ENCODE data around the gene ABAT. TPM values are rescaled to one million over a fixed set of nuclear protein-coding genes. Genes with fewer than 3 reads are reported as not detected.

ABAT gene
- total RNA-seq, 5 donors from 2014 or later (not counting 1 experiment from before 2014, with no cell fraction given) = 8.3 to 16.1 (median 11.7) TPM

DNA sequence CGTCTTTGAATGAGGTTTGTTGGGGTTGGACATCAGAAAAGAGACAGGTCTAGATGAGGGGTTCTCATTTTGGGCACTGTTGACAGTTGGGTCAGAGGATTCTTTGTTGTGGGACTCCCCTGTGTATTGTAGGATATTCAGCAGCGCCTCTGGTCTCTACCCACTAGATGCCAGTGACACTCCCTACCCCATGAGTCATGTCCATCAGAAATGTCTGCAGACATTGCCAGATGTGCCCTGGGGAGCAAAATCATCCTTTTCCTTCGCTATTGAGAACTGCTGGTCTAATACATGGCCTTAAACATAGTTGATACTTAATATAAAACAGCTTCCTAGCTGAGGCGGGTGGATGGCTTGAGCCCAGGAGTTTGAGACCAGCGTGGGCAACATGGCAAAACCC lies 3.1 kb downstream of the ABAT start:
- POLR2A ChIA-PET = no interaction called here
- ATAC-seq (replicated peaks in 1 of 4) = no peak
- no peak for DNase-seq
- peaks cover 19 to 26% (median 20%) of the 10 kb centered on the region in 3 donors for H3K4me1 Mint-ChIP-seq
- Histone ChIP-seq H3K9me3 (no peaks in the 10 kb centered on the region), H3K36me3 (ENCODE audit: control insufficient read depth in 2 of 2, extremely low read depth in 1 of 2, insufficient read depth in 1 of 2, low read length in 1 of 2) (no peaks in the 10 kb centered on the region), H3K4me1 (ENCODE audit: control insufficient read depth in 1 of 2, extremely low read depth in 1 of 2, insufficient read depth in 2 of 2, low read length in 2 of 2) (peaks cover 12 to 24% of the 10 kb centered on the region in 2 experiments), H3K4me3 (ENCODE audit: control insufficient read depth in 1 of 2, extremely low read depth in 1 of 2, low read length in 1 of 2) (no peak overlapping the region), H3K27me3 (replicated peaks in 1 of 2; ENCODE audit: control insufficient read depth in 2 of 2, extremely low read depth in 1 of 2, insufficient read depth in 2 of 2, low read length in 1 of 2) (peaks cover 0 to 3% of the 10 kb centered on the region in 2 experiments), H3K27ac (ENCODE audit: low read length) (no peak overlapping the region)
- H3K36me3 Mint-ChIP-seq = peaks cover 18% of the 10 kb centered on the region
- no peak overlapping the region for H3K27ac Mint-ChIP-seq
- 100% methylated on average over 1 of the region's 5 CpGs for WGBS (ENCODE audit: insufficient coverage)
- no peaks in the 10 kb centered on the region for H3K27me3 Mint-ChIP-seq
- CTCF ChIA-PET = interaction anchor here in 1 of 2 donors (0.7 kb wide), 1 partner anchor 8 kb away, joined by 5 read pairs; no protein-coding TSS in a partner anchor
- H3K9me3 Mint-ChIP-seq = peaks cover 6 to 8% (median 7%) of the 10 kb centered on the region in 3 donors
- H3K4me3 Mint-ChIP-seq = no peak overlapping the region

DNA sequence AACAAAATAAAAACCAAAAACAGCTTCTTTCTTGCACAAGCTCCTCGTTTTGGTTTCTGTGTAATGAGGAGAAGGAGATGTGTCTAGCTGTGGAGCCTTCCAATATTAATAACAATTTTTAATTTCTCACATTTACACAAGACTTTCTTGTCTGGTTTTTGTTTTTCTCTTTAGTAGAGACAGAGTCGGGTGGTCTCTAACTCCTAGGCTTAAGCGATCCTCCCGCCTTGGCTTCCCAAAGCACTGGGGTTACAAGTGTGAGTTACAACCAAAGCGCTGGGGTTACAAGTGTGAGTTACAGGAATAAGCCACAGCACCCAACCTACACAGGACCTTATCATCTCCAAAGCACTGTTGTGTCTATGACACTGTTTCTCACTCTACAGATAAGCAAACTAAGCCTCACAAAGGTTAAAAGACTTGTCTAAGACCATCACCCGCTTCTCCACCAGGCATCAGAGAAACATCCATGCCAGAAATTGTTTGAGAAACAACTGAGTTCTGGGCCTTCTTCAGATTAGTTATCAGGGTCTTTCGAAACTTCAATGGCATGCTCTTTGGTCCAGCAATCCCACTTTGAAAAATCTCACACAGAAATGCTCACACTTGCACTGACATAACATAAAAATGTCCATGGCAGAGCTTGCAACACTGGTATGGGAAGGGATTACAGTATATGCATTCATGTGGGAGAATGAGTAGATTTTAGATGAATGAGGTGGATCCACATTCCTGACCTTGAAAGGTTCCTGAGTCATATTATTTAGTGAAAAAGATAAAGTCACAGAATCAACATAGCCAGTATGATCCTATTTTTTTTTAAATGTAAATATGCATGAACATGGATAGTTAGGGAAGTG lies 3.9 kb downstream of the ABAT start:
- peaks cover 19 to 26% (median 20%) of the 10 kb centered on the region in 3 donors for H3K4me1 Mint-ChIP-seq
- ATAC-seq (replicated peaks in 1 of 4) (no peak), DNase-seq (no peak)
- Histone ChIP-seq H3K27ac (ENCODE audit: low read length) (no peak overlapping the region), H3K9me3 (no peaks in the 10 kb centered on the region), H3K4me1 (ENCODE audit: control insufficient read depth in 1 of 2, extremely low read depth in 1 of 2, insufficient read depth in 2 of 2, low read length in 2 of 2) (peaks cover 12 to 24% of the 10 kb centered on the region in 2 experiments), H3K27me3 (replicated peaks in 1 of 2; ENCODE audit: control insufficient read depth in 2 of 2, extremely low read depth in 1 of 2, insufficient read depth in 2 of 2, low read length in 1 of 2) (peaks cover 0 to 3% of the 10 kb centered on the region in 2 experiments), H3K36me3 (ENCODE audit: control insufficient read depth in 2 of 2, extremely low read depth in 1 of 2, insufficient read depth in 1 of 2, low read length in 1 of 2) (peaks cover 0 to 4% of the 10 kb centered on the region in 2 donors), H3K4me3 (ENCODE audit: control insufficient read depth in 1 of 2, extremely low read depth in 1 of 2, low read length in 1 of 2) (no peak overlapping the region)
- WGBS (ENCODE audit: insufficient coverage) = no CpG with 5 or more reads among the region's 7 CpGs
- ChIA-PET CTCF (interaction anchor here in 1 of 2 donors (0.7 kb wide), 1 partner anchor 9 kb away, joined by 5 read pairs; no protein-coding TSS in a partner anchor), POLR2A (interaction anchor here in 1 of 2 donors (1.0 kb wide), 1 partner anchor 190 kb away, joined by 3 read pairs; the partner anchor contains the start of gene CARHSP1)
- no peak overlapping the region for H3K27ac Mint-ChIP-seq
- peaks cover 18% of the 10 kb centered on the region for H3K36me3 Mint-ChIP-seq
- H3K27me3 Mint-ChIP-seq = no peaks in the 10 kb centered on the region
- H3K9me3 Mint-ChIP-seq = peaks cover 6 to 8% (median 7%) of the 10 kb centered on the region in 3 donors
- no peak overlapping the region for H3K4me3 Mint-ChIP-seq

DNA sequence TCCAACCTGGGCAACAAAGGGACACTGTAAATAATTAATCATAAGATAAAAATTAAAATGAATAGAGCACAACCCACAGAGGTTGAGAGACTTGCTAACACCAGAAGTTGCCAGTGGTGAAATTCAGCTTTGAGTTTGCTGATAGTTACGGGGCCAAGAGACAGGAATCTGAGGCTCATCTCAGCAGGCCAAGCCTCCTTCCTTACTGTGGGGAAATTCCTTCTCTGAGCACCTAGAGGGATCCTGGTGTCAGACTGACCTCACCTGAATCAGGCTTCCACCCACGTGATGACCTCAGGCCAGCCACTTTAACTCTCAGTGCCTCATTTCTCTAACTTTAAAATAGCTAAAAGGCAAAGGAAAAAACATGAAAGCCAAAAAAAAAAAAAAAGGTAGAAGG lies 4.7 kb downstream of the ABAT start:
- Mint-ChIP-seq H3K27ac (no peak overlapping the region), H3K36me3 (peaks cover 23% of the 10 kb centered on the region), H3K9me3 (peaks cover 6 to 8% (median 7%) of the 10 kb centered on the region in 3 donors), H3K4me3 (no peak overlapping the region), H3K27me3 (no peaks in the 10 kb centered on the region), H3K4me1 (peaks cover 13 to 22% (median 14%) of the 10 kb centered on the region in 3 donors)
- Histone ChIP-seq H3K27ac (ENCODE audit: low read length) (no peak overlapping the region), H3K9me3 (no peaks in the 10 kb centered on the region), H3K36me3 (ENCODE audit: control insufficient read depth in 2 of 2, extremely low read depth in 1 of 2, insufficient read depth in 1 of 2, low read length in 1 of 2) (peaks cover 0 to 4% of the 10 kb centered on the region in 2 donors), H3K4me1 (ENCODE audit: control insufficient read depth in 1 of 2, extremely low read depth in 1 of 2, insufficient read depth in 2 of 2, low read length in 2 of 2) (peaks cover 12 to 19% of the 10 kb centered on the region in 2 experiments), H3K4me3 (ENCODE audit: control insufficient read depth in 1 of 2, extremely low read depth in 1 of 2, low read length in 1 of 2) (no peak overlapping the region), H3K27me3 (replicated peaks in 1 of 2; ENCODE audit: control insufficient read depth in 2 of 2, extremely low read depth in 1 of 2, insufficient read depth in 2 of 2, low read length in 1 of 2) (peaks cover 0 to 3% of the 10 kb centered on the region in 2 experiments)
- no peak for ATAC-seq (replicated peaks in 1 of 4)
- WGBS (ENCODE audit: insufficient coverage) = no CpG with 5 or more reads among the region's 2 CpGs
- ChIA-PET POLR2A (interaction anchor here in 1 of 2 donors (1.0 kb wide), 1 partner anchor 189 kb away, joined by 3 read pairs; the partner anchor contains the start of gene CARHSP1), CTCF (interaction anchor here in 1 of 2 donors (0.6 kb wide), 1 partner anchor 29 kb away, joined by 3 read pairs; no protein-coding TSS in a partner anchor)
- no peak for DNase-seq

DNA sequence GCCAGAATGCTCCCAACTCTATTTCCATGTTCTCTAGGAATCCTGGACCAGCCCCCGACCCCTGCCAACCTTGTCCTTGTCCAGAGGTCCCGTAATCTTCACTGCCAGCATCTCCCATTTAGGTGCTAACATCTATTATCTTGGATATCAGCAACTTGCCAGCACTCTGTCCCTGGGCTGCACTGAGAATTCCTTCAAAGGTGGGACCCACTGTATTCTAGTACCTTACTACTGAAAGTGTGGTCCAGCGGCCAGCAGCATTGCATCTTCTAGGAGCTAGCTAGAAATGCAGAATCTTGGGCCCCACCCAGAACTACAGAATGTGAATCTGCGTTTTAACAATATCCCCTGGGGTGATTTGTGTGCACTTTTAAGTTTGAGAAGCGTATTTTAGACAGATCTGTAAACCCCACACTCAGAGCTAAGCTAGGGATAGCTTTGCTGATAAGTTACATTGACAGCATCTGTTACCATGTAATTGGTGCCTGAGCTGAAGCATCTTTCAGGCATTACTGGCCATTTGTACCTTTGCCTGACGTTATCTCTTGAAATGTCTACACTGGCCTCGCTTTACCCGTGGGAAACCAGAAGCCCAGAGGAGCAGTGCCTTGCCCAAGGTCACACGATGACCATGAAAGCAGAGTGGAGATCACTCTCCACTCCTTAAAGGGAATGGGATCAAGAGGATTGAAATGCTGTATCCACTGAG lies 8.3 kb downstream of the ABAT start:
- H3K9me3 Mint-ChIP-seq = peaks cover 6 to 8% (median 7%) of the 10 kb centered on the region in 3 donors
- Histone ChIP-seq H3K27me3 (replicated peaks in 1 of 2; ENCODE audit: control insufficient read depth in 2 of 2, extremely low read depth in 1 of 2, insufficient read depth in 2 of 2, low read length in 1 of 2) (no peaks in the 10 kb centered on the region), H3K4me3 (ENCODE audit: control insufficient read depth in 1 of 2, extremely low read depth in 1 of 2, low read length in 1 of 2) (no peak overlapping the region), H3K27ac (ENCODE audit: low read length) (no peak overlapping the region), H3K9me3 (no peaks in the 10 kb centered on the region), H3K36me3 (ENCODE audit: control insufficient read depth in 2 of 2, extremely low read depth in 1 of 2, insufficient read depth in 1 of 2, low read length in 1 of 2) (peaks cover 0 to 4% of the 10 kb centered on the region in 2 donors), H3K4me1 (ENCODE audit: control insufficient read depth in 1 of 2, extremely low read depth in 1 of 2, insufficient read depth in 2 of 2, low read length in 2 of 2) (no peaks in the 10 kb centered on the region)
- ChIA-PET POLR2A (no interaction called here), CTCF (interaction anchor here in 1 of 2 donors (0.6 kb wide), 1 partner anchor 265 kb away, joined by 3 read pairs; no protein-coding TSS in a partner anchor)
- H3K27me3 Mint-ChIP-seq = no peaks in the 10 kb centered on the region
- DNase-seq (no peak), ATAC-seq (replicated peaks in 1 of 4) (no peak)
- H3K4me3 Mint-ChIP-seq = no peak overlapping the region
- WGBS (ENCODE audit: insufficient coverage) = 83% methylated on average over 7 of the region's 9 CpGs
- peaks cover 31% of the 10 kb centered on the region for H3K36me3 Mint-ChIP-seq
- peaks cover 0 to 3% (median 0%) of the 10 kb centered on the region in 3 donors for H3K4me1 Mint-ChIP-seq
- H3K27ac Mint-ChIP-seq = no peak overlapping the region

DNA sequence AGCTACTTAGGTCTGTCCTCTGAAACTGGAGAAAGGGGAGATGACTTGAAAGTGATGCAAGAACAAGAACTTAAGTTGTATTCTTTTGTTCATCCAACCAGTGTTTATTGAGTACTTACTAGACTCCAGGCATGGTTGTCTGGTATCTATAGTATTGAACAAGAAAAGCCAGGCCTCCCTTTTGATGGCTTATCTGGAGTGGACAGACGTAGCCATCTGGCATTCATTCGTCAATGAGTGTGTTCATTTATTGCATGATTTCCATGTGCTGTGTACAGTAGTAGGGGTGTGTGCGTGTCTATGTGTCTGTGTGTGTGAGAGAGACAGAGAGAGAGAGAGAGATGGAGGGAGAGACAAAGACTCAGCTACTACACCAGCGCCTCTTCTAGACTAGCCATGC lies 9.2 kb downstream of the ABAT start:
- no CpG with 5 or more reads among the region's 4 CpGs for WGBS (ENCODE audit: insufficient coverage)
- no peaks in the 10 kb centered on the region for H3K27me3 ChIP-seq (replicated peaks in 1 of 2; ENCODE audit: control insufficient read depth in 2 of 2, extremely low read depth in 1 of 2, insufficient read depth in 2 of 2, low read length in 1 of 2)
- H3K4me1 Mint-ChIP-seq = peaks cover 0 to 3% (median 0%) of the 10 kb centered on the region in 3 donors
- H3K9me3 ChIP-seq = no peaks in the 10 kb centered on the region
- no peaks in the 10 kb centered on the region for H3K27me3 Mint-ChIP-seq
- H3K4me3 Mint-ChIP-seq = no peak overlapping the region
- ChIA-PET CTCF (no interaction called here), POLR2A (interaction anchor here in 1 of 2 donors (0.6 kb wide), 1 partner anchor 10 kb away, joined by 3 read pairs; no protein-coding TSS in a partner anchor)
- peaks cover 0 to 4% of the 10 kb centered on the region in 2 donors for H3K36me3 ChIP-seq (ENCODE audit: control insufficient read depth in 2 of 2, extremely low read depth in 1 of 2, insufficient read depth in 1 of 2, low read length in 1 of 2)
- H3K27ac ChIP-seq (ENCODE audit: low read length) = no peak overlapping the region
- peaks cover 6 to 8% (median 7%) of the 10 kb centered on the region in 3 donors for H3K9me3 Mint-ChIP-seq
- ATAC-seq (replicated peaks in 1 of 4) (no peak), DNase-seq (no peak)
- H3K4me3 ChIP-seq (ENCODE audit: control insufficient read depth in 1 of 2, extremely low read depth in 1 of 2, low read length in 1 of 2) = no peak overlapping the region
- no peak overlapping the region for H3K27ac Mint-ChIP-seq
- H3K4me1 ChIP-seq (ENCODE audit: control insufficient read depth in 1 of 2, extremely low read depth in 1 of 2, insufficient read depth in 2 of 2, low read length in 2 of 2) = no peaks in the 10 kb centered on the region
- H3K36me3 Mint-ChIP-seq = peaks cover 32% of the 10 kb centered on the region

DNA sequence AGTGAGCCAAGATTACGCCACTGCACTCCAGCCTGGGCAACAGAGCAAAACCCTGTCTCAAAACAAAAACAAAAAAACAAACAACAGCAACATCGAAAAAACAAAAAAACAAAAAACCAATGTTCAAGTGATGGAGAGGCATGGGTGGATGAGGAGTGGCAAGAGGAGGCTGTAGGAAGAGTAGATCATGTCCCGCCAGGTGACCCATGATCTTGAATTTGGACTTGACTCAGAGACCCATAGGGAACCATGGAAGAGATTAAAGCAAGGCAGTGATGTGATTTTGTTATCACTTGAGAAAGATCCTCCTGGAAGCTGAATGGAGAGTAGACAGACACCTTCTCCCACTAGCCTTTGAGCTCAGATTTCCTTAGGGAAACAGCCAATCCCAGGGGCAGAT lies 11.2 kb downstream of the ABAT start:
- Histone ChIP-seq H3K27ac (ENCODE audit: low read length) (no peak overlapping the region), H3K36me3 (ENCODE audit: control insufficient read depth in 2 of 2, extremely low read depth in 1 of 2, insufficient read depth in 1 of 2, low read length in 1 of 2) (peaks cover 4 to 13% of the 10 kb centered on the region in 2 donors), H3K4me1 (ENCODE audit: control insufficient read depth in 1 of 2, extremely low read depth in 1 of 2, insufficient read depth in 2 of 2, low read length in 2 of 2) (no peaks in the 10 kb centered on the region), H3K27me3 (replicated peaks in 1 of 2; ENCODE audit: control insufficient read depth in 2 of 2, extremely low read depth in 1 of 2, insufficient read depth in 2 of 2, low read length in 1 of 2) (no peaks in the 10 kb centered on the region), H3K4me3 (ENCODE audit: control insufficient read depth in 1 of 2, extremely low read depth in 1 of 2, low read length in 1 of 2) (no peak overlapping the region), H3K9me3 (peaks cover 6% of the 10 kb centered on the region)
- H3K36me3 Mint-ChIP-seq = peaks cover 34% of the 10 kb centered on the region
- WGBS (ENCODE audit: insufficient coverage) = 100% methylated on average over 1 of the region's 3 CpGs
- H3K27ac Mint-ChIP-seq = no peak overlapping the region
- peaks cover 8 to 11% (median 8%) of the 10 kb centered on the region in 3 donors for H3K9me3 Mint-ChIP-seq
- ChIA-PET POLR2A (no interaction called here), CTCF (no interaction called here)
- H3K4me1 Mint-ChIP-seq = peaks cover 0 to under 1% (median 0%) of the 10 kb centered on the region in 3 donors
- ATAC-seq (replicated peaks in 1 of 4) (no peak), DNase-seq (no peak)
- H3K27me3 Mint-ChIP-seq = no peaks in the 10 kb centered on the region
- no peak overlapping the region for H3K4me3 Mint-ChIP-seq

Data from T-cell (primary cell).